ENCODE results near the gene DST. TPM values are rescaled to one million over a fixed set of nuclear protein-coding genes. Genes with fewer than 3 reads are reported as not detected.

DST gene
- total RNA-seq, 1 experiment from 2014 or later = 144 TPM

- no peaks in the 10 kb centered on the region for H3K4me1 ChIP-seq (ENCODE audit: control insufficient read depth in 1 of 2, insufficient read depth in 2 of 2, low read length in 2 of 2)
- intact Hi-C loops (cut with micrococcal nuclease) = no loop called here
- peaks cover 44% of the 10 kb centered on the region for H3K79me2 ChIP-seq (ENCODE audit: insufficient read depth, low read length)
- H3K27ac ChIP-seq (ENCODE audit: low read depth, low read length) = no peak overlapping the region
- H3K4me3 ChIP-seq (replicated peaks in 1 of 2; ENCODE audit: low read depth in 1 of 2, low read length in 2 of 2) = no peak overlapping the region
- CTCF ChIA-PET = no interaction called here
- no peak for TF ChIP-seq RAD21 (IDR thresholded peaks at IDR 0.05; ENCODE audit: low read depth)
- no peak for TF ChIP-seq FOSL1 (IDR thresholded peaks at IDR 0.05; ENCODE audit: low read depth)
- TF ChIP-seq POLR2A (IDR thresholded peaks at IDR 0.05; ENCODE audit: borderline replicate concordance, extremely low read depth, insufficient read depth, insufficient read length) = no peak
- TF ChIP-seq CTCF (IDR thresholded peaks at IDR 0.05 in 2 of 3, conservative IDR thresholded peaks at IDR 0.05 in 1 of 3; ENCODE audit: borderline replicate concordance in 1 of 3, insufficient read depth in 1 of 3, low read depth in 2 of 3, low read length in 2 of 3) = no peak
- TF ChIP-seq SRF (IDR thresholded peaks at IDR 0.05; ENCODE audit: low read depth) = no peak
- TF ChIP-seq MAX (IDR thresholded peaks at IDR 0.05) = no peak
- TF ChIP-seq SP1 (IDR thresholded peaks at IDR 0.05; ENCODE audit: low read depth) = no peak
- TF ChIP-seq REST (IDR thresholded peaks at IDR 0.05; ENCODE audit: low read depth) = no peak
- no peak for TF ChIP-seq ELF1 (IDR thresholded peaks at IDR 0.05; ENCODE audit: borderline replicate concordance, low read depth)
- no peak for TF ChIP-seq EGR1 (IDR thresholded peaks at IDR 0.05; ENCODE audit: low read depth)
- TF ChIP-seq SIN3A (IDR thresholded peaks at IDR 0.05; ENCODE audit: low read depth) = no peak
- no peak for TF ChIP-seq ATF3 (IDR thresholded peaks at IDR 0.05)
- TF ChIP-seq ZNF274 (IDR thresholded peaks at IDR 0.05; ENCODE audit: low read depth, low read length) = no peak
- no peak for TF ChIP-seq YY1 (IDR thresholded peaks at IDR 0.05; ENCODE audit: extremely low read depth, insufficient replicate concordance, low read depth, low read length)
- no peak for TF ChIP-seq JUND (IDR thresholded peaks at IDR 0.05)
- DNase-seq (ENCODE audit: low read depth, low spot score) (no peak), ATAC-seq (no peak)
- H3K36me3 ChIP-seq (ENCODE audit: control insufficient read depth in 1 of 2, insufficient read depth in 2 of 2, low read length in 2 of 2) = peaks cover 5 to 16% of the 10 kb centered on the region in 2 experiments
- H3K27me3 ChIP-seq (ENCODE audit: insufficient read depth, low read length) = no peaks in the 10 kb centered on the region
- BruUV-seq (replicated peaks) = no TSS peak
- RAD21 ChIA-PET (ENCODE audit: low non-redundant PET in 1 of 2, low total read pairs in 2 of 2, uncharacterized antibody in 2 of 2, unreplicated experiment in 2 of 2) = no interaction called here
- H3K9me3 ChIP-seq (ENCODE audit: control insufficient read depth in 1 of 2, insufficient read depth in 1 of 2, low read depth in 1 of 2, low read length in 2 of 2) = no peaks in the 10 kb centered on the region
- H3K9ac ChIP-seq (ENCODE audit: low read length) = no peak overlapping the region
- no peak overlapping the region for H3K4me2 ChIP-seq (ENCODE audit: low read length)
- no peaks in the 10 kb centered on the region for H3K9me2 ChIP-seq (ENCODE audit: insufficient read depth)
- POLR2A ChIA-PET = no interaction called here
- H4K20me1 ChIP-seq (ENCODE audit: insufficient read depth) = no peaks in the 10 kb centered on the region
- no peak overlapping the region for H2AFZ ChIP-seq (ENCODE audit: low read depth, low read length, poor library complexity, severe bottlenecking)
Measured at GRCh38 chr6:56536536-56536935, 106.2 kb downstream of the DST start.
